22Rv1 (cell line): ENCODE measurements around the gene BSX.

ENCODE experiments used
- H3K27ac ChIP-seq: fragments of 450-650 bp; 2 replicates; pipeline ENCODE4 v1.5.1; 2017
- CTCF ChIP-seq: fragments of 450-650 bp; IDR thresholded peaks from 2 replicates; pipeline ENCODE4 v1.5.1; 2017; ENCODE audit warnings: mild to moderate bottlenecking
- ZFX ChIP-seq: fragments of 450-650 bp; IDR thresholded peaks from 2 replicates; pipeline ENCODE4 v1.6.1; 2017; ENCODE audit warnings: antibody characterized with exemption, borderline replicate concordance

The BSX gene

GRCh38 chr11:122978299-122978620 is 3.4 kb downstream of the BSX start:
- no peak overlapping the region for H3K27ac ChIP-seq
- TF ChIP-seq ZFX (no peak), CTCF (no peak)

GRCh38 chr11:122977470-122978298 is 4.0 kb downstream of the BSX start:
- TF ChIP-seq CTCF (no peak), ZFX (no peak)
- no peak overlapping the region for H3K27ac ChIP-seq

GRCh38 chr11:122976734-122977469 is 4.7 kb downstream of the BSX start:
- H3K27ac ChIP-seq = no peak overlapping the region
- no peak for TF ChIP-seq ZFX
- no peak for TF ChIP-seq CTCF

GRCh38 chr11:122976061-122976733 is 5.4 kb downstream of the BSX start:
- TF ChIP-seq ZFX (no peak), CTCF (no peak)
- H3K27ac ChIP-seq = no peak overlapping the region

GRCh38 chr11:122963961-122964360 is 17.7 kb downstream of the BSX start:
- no peak overlapping the region for H3K27ac ChIP-seq
- TF ChIP-seq CTCF (no peak), ZFX (no peak)

- H3K27ac ChIP-seq = no peak overlapping the region
- no peak for TF ChIP-seq CTCF
These were observed 27.2 kb downstream of the BSX start for GRCh38 chr11:122954455-122954854.

- no peak overlapping the region for H3K27ac ChIP-seq
- TF ChIP-seq CTCF (no peak), ZFX (no peak)
These were observed 30.4 kb downstream of the BSX start for GRCh38 chr11:122951211-122951610.
